Stimulated activated CD8-positive, alpha-beta memory T cell treated with anti-CD3 and anti-CD28 coated beads, Interleukin-15, amount 100 ng/mL, for 24 hours (primary cell): ENCODE results near the gene GABBR2.
"Not testable (repeated sequence)": the region's sequence is repeated elsewhere in the genome, so short reads cannot be mapped to it uniquely, and the experiment has no call there.

ENCODE experiments used
- DNase-seq: peaks from one replicate; pipeline ENCODE4 v3.0.0-alpha.2; 2020; ENCODE audit warnings: low read depth

GABBR2 gene

GRCh38 chr9:98481676-98482075, 227.1 kb downstream of the GABBR2 start:
- DNase-seq = no peak

GRCh38 chr9:98479967-98480847, 228.5 kb downstream of the GABBR2 start:
- DNase-seq = no peak

DNA sequence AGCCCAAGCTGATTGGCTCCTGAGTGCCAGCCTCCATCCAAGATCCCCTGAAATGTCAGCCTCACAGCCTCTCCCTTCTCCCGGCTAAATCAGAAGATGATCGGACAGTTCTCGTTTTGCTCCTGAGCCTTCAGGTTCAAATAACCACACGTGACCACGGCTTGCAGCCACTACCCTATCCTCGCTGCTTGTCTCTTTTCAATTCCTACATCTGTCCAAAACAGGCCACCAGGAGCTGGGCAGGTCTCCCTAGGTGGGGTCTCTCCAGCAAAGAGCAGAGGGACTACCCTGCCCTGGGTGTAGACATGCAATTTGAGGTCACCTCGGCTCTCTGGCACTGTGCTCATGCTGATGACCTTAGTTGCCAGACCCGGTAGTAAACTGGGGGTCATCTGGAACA, 229.3 kb downstream of the GABBR2 start:
- DNase-seq = no peak

DNA sequence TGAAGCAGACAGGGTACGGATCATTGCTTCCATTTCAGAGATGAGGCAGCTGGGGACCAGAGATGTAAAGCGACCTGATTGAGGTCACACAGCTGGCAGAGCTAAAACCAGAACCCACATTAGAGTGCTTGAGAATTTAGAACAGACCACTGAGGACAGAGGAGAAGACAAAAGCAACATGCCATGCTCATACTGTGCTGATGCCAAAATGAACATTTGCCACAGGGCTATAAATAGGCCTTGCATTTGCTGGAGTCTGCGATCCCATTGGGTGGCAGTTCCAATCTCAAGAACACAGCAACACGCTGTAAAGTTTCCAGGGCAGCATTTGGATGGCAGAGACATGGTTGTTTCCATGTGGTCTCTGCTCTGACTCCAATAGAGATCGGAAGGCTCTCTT, 230.9 kb downstream of the GABBR2 start:
- DNase-seq = no peak

GRCh38 chr9:98472216-98472615, 236.5 kb downstream of the GABBR2 start:
- DNase-seq = no peak

- no peak for DNase-seq
Observed at GRCh38 chr9:98471185-98471584, 237.6 kb downstream of the GABBR2 start.

DNA sequence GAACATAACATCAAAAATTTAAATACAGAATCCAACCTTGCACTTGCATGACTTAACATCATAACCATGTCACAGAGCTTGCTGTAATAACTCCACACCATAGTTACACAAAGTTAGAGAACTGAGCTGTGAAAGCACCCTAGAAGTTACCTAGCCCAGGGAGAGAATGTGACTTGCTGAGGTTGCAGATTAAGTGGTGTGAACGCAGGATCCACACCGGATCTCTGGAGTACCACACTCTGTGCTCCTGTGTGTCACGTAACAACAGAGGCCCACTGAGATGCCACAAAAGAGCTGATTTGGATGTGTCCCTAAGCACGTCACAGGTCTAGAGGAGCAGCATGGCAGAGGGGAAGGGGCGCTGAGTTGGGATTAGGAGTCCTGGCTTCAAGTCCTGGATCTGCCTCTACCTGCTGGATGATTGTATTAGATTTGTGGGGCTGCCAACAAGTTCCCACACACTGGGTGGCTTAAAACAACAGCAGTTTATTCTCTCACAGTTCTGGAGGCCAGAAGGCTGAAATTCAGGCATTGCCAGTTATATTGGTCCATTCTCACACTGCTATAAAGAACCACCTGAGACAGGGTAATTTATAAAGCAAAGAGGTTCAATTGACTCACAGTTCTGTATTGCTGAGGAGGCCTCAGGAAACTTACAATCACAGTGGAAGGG, 240.0 kb downstream of the GABBR2 start:
- no peak for DNase-seq

GRCh38 chr9:98465799-98466198, 242.9 kb downstream of the GABBR2 start:
- no peak for DNase-seq

GRCh38 chr9:98464156-98464690, 244.5 kb downstream of the GABBR2 start:
- not testable (repeated sequence) for DNase-seq

DNA sequence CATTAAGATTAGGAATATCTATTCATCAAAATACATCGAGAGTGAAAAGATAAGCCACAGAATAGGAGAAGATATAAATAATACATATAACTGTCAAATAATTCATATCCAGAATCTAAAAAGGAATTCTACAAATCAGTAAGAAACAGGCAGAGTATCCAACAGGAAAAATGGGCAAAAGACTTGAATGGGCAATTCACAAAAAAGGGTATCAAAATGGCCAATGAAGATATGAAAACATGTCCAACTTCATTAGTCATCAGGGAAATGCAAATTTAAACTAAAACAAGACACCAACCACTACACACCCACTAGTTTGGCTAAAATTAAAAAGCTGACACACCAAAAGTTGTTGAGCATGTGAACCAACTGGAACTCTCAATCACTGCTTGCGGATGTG, 246.4 kb downstream of the GABBR2 start:
- DNase-seq = no peak

- DNase-seq = no peak
Observed at GRCh38 chr9:98460704-98461103, 248.0 kb downstream of the GABBR2 start.

- no peak for DNase-seq
Observed at GRCh38 chr9:98457726-98458370, 250.9 kb downstream of the GABBR2 start.

DNA sequence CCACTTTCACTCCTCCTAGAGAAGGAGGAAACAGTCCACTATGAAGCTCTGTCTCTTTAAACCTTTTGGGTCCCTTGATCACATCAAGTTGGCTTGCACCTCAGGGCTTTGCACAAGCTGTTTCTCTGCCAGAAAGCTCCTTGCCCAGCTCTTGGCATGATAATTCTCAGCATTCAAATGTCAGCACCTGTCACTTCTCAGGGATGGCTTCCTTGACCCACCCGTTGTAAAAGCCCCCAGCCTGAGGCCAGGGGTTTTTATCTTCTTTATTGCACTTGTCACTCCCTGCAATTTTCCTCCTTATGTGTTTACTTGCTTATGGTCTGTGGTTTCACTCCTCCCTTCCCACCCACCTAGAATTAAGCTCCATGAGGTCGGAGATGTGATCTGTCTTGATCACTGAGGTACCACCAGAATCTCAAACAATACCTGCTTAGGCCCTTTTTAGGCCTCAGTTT, 252.6 kb downstream of the GABBR2 start:
- no peak for DNase-seq

- DNase-seq = no peak
Observed at GRCh38 chr9:98455256-98456155, 253.2 kb downstream of the GABBR2 start.

GRCh38 chr9:98453589-98454311, 255.0 kb downstream of the GABBR2 start:
- DNase-seq = no peak

DNA sequence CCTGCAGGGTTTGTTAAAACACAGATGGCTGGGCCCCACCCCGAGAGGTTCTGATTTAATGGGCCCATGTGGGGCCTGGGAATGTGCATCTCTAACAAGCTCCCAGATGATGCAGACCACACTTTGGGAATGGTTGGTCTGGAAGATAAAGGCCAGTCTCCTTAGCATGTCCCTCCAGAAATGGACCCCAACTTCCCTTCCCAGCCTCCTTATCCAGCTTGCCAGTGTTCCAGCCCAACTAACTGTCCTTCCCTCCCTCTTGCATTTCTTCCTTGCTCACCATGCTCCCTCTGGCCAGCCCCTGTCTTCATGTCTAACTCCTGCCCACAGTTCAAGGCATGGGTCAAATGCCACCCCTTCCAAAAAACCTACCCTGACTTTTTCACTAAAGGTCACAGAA, 257.2 kb downstream of the GABBR2 start:
- no peak for DNase-seq

GRCh38 chr9:98450496-98450895, 258.2 kb downstream of the GABBR2 start:
- DNase-seq = no peak

- DNase-seq = no peak
Observed at GRCh38 chr9:98449871-98450270, 258.9 kb downstream of the GABBR2 start.

- no peak for DNase-seq
Observed at GRCh38 chr9:98445576-98445975, 263.2 kb downstream of the GABBR2 start.

GRCh38 chr9:98444601-98445000, 264.1 kb downstream of the GABBR2 start:
- DNase-seq = no peak

DNA sequence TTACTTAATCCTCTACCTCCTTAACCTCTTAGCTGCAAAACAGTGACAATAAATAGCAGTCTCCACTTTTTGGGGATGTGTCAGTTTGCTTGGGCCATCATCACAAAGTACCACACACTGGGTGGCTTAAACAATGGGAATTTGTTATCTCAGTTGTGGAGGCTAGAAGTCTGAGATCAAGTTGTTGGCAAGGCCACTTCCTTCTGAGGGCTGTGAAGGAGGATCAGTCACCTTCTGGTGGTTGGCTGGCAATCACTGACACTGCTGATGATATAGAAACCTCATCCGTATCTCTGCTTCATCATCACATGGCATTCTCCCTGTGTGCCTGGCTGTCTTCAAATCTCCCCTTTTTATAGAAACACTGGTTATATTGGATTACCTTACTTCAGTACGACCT, 266.2 kb downstream of the GABBR2 start:
- DNase-seq = no peak
